ENCODE data around the gene HIPK2. TPM values are rescaled to one million over a fixed set of nuclear protein-coding genes. Genes with fewer than 3 reads are reported as not detected.

Gene HIPK2
- polyA plus RNA-seq, 1 donor: 12.6 TPM

GRCh38 chr7:139655305-139655704, 122.5 kb downstream of the HIPK2 start:
- Histone ChIP-seq H3K4me3 (ENCODE audit: low read length) (no peak overlapping the region), H3K4me1 (ENCODE audit: control insufficient read depth, insufficient read depth, low read length) (no peaks in the 10 kb centered on the region), H3K9me3 (ENCODE audit: control insufficient read depth, low read depth, low read length) (no peaks in the 10 kb centered on the region), H3K36me3 (ENCODE audit: control insufficient read depth, insufficient read depth, low read length) (peaks cover 2% of the 10 kb centered on the region), H3K27me3 (ENCODE audit: control insufficient read depth, insufficient read depth, low read length) (no peaks in the 10 kb centered on the region), H3K27ac (ENCODE audit: low read length) (no peak overlapping the region)
- DNase-seq: no peak
- WGBS (ENCODE audit: insufficient coverage, low lambda C conversion rate): 100% methylated on average over 2 of the region's 8 CpGs

DNA sequence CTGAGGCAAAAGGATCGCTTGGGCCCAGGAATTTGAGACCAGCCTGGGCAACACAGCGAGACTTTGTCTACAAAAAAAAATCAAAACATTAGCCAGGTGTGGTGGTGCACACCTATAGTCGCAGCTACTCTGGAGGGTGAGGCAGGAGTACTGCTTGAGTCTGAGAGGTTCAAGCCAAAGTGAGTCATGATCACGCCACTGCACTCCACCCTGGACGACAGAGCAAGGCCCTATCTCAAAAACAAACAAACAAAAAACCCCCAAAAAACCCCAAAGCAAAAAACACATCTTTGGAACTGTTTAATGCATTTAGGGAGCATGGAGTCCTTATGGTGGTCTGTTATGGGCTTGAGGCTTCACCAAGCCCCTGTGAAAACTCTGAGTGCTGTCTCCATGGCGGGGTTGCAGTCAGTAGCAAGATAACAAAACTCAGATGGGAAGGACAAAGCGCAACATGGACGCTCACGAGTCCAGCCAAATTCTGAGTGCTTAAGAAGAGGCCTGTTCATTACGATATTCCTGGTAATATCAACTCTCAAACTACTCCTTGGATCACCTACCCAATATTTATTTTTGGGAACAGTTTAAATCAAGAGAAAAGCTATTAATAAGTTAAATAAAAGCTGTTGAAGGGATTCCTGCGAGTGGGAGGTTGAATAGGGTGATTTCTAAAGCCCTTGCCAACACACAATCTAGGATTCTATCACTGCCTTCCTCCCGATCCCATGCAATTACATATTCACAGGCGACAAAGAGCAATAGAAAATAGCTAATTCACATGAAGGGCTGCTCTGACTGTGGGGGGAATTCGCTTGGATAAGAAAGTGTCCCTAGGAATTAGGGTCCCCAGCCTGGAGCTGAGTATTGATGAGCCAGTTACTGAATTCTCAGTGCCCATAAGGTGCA, 123.3 kb downstream of the HIPK2 start:
- H3K36me3 ChIP-seq (ENCODE audit: control insufficient read depth, insufficient read depth, low read length): peaks cover 2% of the 10 kb centered on the region
- no peaks in the 10 kb centered on the region for H3K4me1 ChIP-seq (ENCODE audit: control insufficient read depth, insufficient read depth, low read length)
- no peak overlapping the region for H3K4me3 ChIP-seq (ENCODE audit: low read length)
- no peaks in the 10 kb centered on the region for H3K27me3 ChIP-seq (ENCODE audit: control insufficient read depth, insufficient read depth, low read length)
- no peaks in the 10 kb centered on the region for H3K9me3 ChIP-seq (ENCODE audit: control insufficient read depth, low read depth, low read length)
- no peak overlapping the region for H3K27ac ChIP-seq (ENCODE audit: low read length)
- no CpG with 5 or more reads among the region's 14 CpGs for WGBS (ENCODE audit: insufficient coverage, low lambda C conversion rate)
- DNase-seq: no peak

DNA sequence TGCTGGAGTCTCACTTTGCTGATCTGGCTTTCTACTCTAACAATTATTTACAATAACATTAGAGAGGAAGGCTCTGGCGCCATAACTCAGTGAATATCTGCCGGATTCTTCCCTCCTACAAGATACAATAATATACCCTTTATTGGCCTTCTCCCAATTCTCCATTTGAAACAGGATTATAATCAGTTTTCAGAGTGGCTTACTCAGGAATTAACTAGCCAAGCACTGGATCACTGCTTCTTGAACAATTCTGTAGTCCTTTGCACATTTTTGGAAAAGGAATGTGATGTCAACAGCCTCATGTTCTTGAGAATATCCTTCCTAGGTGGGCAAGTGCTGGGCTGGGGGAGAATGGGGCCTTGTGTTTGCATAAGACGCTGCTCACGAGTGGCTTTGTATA, 125.9 kb downstream of the HIPK2 start:
- Histone ChIP-seq H3K4me3 (ENCODE audit: low read length) (no peak overlapping the region), H3K27me3 (ENCODE audit: control insufficient read depth, insufficient read depth, low read length) (no peaks in the 10 kb centered on the region), H3K9me3 (ENCODE audit: control insufficient read depth, low read depth, low read length) (no peaks in the 10 kb centered on the region), H3K27ac (ENCODE audit: low read length) (no peak overlapping the region), H3K4me1 (ENCODE audit: control insufficient read depth, insufficient read depth, low read length) (no peaks in the 10 kb centered on the region), H3K36me3 (ENCODE audit: control insufficient read depth, insufficient read depth, low read length) (peaks cover 2% of the 10 kb centered on the region)
- 80% methylated on average over 2 of the region's 4 CpGs for WGBS (ENCODE audit: insufficient coverage, low lambda C conversion rate)
- DNase-seq: no peak

DNA sequence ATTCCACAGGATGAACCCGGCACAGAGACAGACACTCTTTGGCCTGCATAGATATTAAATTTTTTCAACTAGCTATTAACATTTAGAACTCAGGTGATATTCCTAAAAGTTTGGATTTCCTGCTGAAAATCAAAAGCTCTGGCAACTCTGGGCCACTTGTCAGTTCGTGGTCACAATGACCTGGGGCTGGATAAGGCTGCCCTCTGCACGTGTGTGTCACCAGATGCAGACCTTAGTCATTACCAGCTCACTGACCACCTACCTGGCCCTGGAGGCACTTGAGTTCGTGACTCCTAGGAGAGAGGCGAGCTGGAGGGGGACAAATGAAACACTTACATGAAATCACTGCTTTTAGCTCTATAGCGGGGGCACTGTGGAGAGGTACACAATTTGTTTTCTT, 126.5 kb downstream of the HIPK2 start:
- DNase-seq: no peak
- H3K4me3 ChIP-seq (ENCODE audit: low read length): no peak overlapping the region
- no peaks in the 10 kb centered on the region for H3K9me3 ChIP-seq (ENCODE audit: control insufficient read depth, low read depth, low read length)
- no peaks in the 10 kb centered on the region for H3K4me1 ChIP-seq (ENCODE audit: control insufficient read depth, insufficient read depth, low read length)
- H3K36me3 ChIP-seq (ENCODE audit: control insufficient read depth, insufficient read depth, low read length): peaks cover 2% of the 10 kb centered on the region
- WGBS (ENCODE audit: insufficient coverage, low lambda C conversion rate): 100% methylated on average over 1 of the region's 6 CpGs
- H3K27me3 ChIP-seq (ENCODE audit: control insufficient read depth, insufficient read depth, low read length): no peaks in the 10 kb centered on the region
- H3K27ac ChIP-seq (ENCODE audit: low read length): no peak overlapping the region

GRCh38 chr7:139650429-139651100, 127.2 kb downstream of the HIPK2 start:
- WGBS (ENCODE audit: insufficient coverage, low lambda C conversion rate): 100% methylated on average over 1 of the region's 12 CpGs
- no peaks in the 10 kb centered on the region for H3K4me1 ChIP-seq (ENCODE audit: control insufficient read depth, insufficient read depth, low read length)
- peaks cover 2% of the 10 kb centered on the region for H3K36me3 ChIP-seq (ENCODE audit: control insufficient read depth, insufficient read depth, low read length)
- DNase-seq: no peak
- H3K27me3 ChIP-seq (ENCODE audit: control insufficient read depth, insufficient read depth, low read length): no peaks in the 10 kb centered on the region
- no peaks in the 10 kb centered on the region for H3K9me3 ChIP-seq (ENCODE audit: control insufficient read depth, low read depth, low read length)
- H3K4me3 ChIP-seq (ENCODE audit: low read length): no peak overlapping the region
- no peak overlapping the region for H3K27ac ChIP-seq (ENCODE audit: low read length)

DNA sequence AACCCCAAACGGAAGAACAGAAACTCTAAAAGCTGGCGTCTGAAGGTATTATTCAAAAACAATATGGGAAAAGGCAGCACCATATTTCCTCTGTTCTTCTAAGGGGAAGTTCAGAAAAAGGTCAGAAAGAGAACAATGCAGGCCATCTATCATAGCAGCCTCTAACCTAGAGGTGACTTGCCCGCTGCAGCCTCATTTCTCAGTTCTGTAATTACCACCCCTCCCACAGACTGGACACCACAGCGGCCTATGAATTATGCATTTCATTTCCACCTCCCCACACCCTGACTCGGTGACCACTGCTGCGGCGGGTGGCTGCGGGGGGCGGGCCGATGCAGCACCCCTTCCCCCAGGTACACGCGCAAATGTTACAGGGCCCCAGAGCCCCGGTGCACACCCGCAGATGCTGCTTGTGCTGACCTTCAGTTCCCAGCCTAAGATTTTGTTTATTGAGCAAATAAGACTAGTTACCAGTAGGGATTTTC, 128.8 kb downstream of the HIPK2 start:
- no peaks in the 10 kb centered on the region for H3K27me3 ChIP-seq (ENCODE audit: control insufficient read depth, insufficient read depth, low read length)
- WGBS (ENCODE audit: insufficient coverage, low lambda C conversion rate): 80% methylated on average over 1 of the region's 14 CpGs
- no peak overlapping the region for H3K27ac ChIP-seq (ENCODE audit: low read length)
- peak in 1 of 2 donors; percentile 18 for DNase-seq
- H3K4me3 ChIP-seq (ENCODE audit: low read length): no peak overlapping the region
- no peaks in the 10 kb centered on the region for H3K4me1 ChIP-seq (ENCODE audit: control insufficient read depth, insufficient read depth, low read length)
- H3K9me3 ChIP-seq (ENCODE audit: control insufficient read depth, low read depth, low read length): no peaks in the 10 kb centered on the region
- H3K36me3 ChIP-seq (ENCODE audit: control insufficient read depth, insufficient read depth, low read length): peaks cover 5% of the 10 kb centered on the region

DNA sequence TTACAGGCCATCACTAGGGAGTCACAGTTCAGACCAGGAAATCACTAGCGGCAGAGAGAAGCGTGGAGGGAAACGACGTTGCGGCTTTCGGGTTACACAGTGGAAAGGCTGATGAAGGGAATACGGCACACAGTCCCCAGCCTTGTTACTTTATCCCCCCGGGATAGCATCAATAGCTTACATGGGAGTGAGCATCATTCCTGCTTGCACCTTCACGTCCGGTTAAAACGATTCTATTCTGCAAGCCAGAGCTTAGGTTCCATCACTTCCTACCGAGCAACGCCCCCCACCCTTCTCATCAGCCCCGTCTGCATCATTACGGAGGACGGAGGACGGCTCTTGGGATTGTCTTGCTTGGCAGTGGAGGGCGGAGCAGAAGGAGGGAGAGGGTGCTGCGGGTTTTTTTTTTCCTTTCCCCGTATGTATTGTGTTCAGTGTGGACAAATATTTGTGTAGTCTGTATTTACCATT, 129.4 kb downstream of the HIPK2 start:
- 83% methylated on average over 1 of the region's 20 CpGs for WGBS (ENCODE audit: insufficient coverage, low lambda C conversion rate)
- Histone ChIP-seq H3K27me3 (ENCODE audit: control insufficient read depth, insufficient read depth, low read length) (no peaks in the 10 kb centered on the region), H3K4me1 (ENCODE audit: control insufficient read depth, insufficient read depth, low read length) (no peaks in the 10 kb centered on the region), H3K4me3 (ENCODE audit: low read length) (no peak overlapping the region), H3K36me3 (ENCODE audit: control insufficient read depth, insufficient read depth, low read length) (peaks cover 5% of the 10 kb centered on the region), H3K9me3 (ENCODE audit: control insufficient read depth, low read depth, low read length) (no peaks in the 10 kb centered on the region), H3K27ac (ENCODE audit: low read length) (no peak overlapping the region)
- DNase-seq: no peak

DNA sequence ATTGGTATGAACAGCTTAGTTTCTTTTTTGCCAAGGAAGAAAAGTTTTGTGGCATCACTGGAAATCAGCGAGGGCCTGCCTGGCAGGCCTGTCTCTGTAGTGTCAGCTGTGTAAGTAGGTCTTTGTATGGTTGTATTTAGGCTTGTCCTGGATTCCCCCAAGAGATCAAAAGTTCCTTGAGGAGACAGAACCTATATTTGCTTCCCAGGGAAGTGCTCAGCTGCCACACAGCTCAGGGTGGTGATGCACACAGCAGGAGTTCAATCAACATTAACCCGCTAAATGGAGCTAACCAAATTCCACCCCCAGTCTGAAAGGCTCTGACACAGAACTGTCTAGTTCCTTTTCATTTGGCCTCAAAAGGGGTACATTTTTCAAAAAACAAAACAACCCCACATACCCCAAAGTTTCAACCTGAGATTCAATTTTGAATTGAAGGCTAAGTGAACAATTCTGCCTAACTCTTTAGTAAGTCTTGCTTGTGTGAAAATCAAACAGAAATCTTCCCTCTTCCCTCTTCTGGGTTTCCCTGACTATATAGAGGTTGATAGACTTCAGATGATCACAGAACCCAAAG, 129.9 kb downstream of the HIPK2 start:
- peaks cover 5% of the 10 kb centered on the region for H3K36me3 ChIP-seq (ENCODE audit: control insufficient read depth, insufficient read depth, low read length)
- H3K4me1 ChIP-seq (ENCODE audit: control insufficient read depth, insufficient read depth, low read length): no peaks in the 10 kb centered on the region
- no peak overlapping the region for H3K4me3 ChIP-seq (ENCODE audit: low read length)
- no peak overlapping the region for H3K27ac ChIP-seq (ENCODE audit: low read length)
- WGBS (ENCODE audit: insufficient coverage, low lambda C conversion rate): no CpG with 5 or more reads among the region's 2 CpGs
- no peak for DNase-seq
- no peaks in the 10 kb centered on the region for H3K27me3 ChIP-seq (ENCODE audit: control insufficient read depth, insufficient read depth, low read length)
- no peaks in the 10 kb centered on the region for H3K9me3 ChIP-seq (ENCODE audit: control insufficient read depth, low read depth, low read length)

DNA sequence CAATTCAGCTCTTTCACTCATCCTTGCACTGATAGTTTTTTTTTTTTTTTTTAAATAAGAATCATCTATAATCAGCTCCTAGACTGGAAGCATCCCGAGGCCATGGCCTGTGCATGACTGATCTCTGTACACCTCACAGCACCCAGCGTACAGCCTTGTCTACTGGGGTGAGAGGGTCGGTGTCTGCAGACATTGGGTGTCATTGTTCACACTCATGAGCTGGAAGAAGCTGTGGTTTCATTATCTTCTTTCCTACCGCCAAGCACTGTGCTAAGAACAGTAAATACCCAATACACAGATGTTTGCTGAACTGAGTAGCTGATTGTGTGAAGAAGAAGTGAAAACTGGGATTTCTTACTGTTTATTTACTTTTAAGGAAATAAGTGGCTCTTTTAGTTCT, 130.7 kb downstream of the HIPK2 start:
- Histone ChIP-seq H3K9me3 (ENCODE audit: control insufficient read depth, low read depth, low read length) (no peaks in the 10 kb centered on the region), H3K27me3 (ENCODE audit: control insufficient read depth, insufficient read depth, low read length) (no peaks in the 10 kb centered on the region), H3K27ac (ENCODE audit: low read length) (no peak overlapping the region)

DNA sequence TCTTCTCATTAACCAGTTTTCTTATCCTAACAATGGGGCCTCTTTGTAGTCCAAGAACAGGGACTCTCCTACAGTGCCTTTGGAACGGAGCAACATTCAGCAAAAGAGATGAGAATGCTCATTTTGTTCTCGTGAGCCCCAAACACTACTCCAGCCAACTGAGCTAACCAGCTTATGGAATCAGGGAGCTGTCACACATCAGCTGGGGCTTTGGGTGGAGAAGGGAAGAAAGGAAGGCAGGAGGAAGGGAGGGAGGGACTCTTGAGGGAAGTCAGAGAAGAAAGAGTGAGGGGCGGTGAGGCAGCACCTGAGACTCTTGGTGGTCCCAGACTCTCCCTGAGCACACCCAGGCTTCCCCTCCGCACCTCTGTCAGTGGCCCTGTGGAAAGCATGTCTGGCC, 131.2 kb downstream of the HIPK2 start:
- no peak overlapping the region for H3K27ac ChIP-seq (ENCODE audit: low read length)
- H3K36me3 ChIP-seq (ENCODE audit: control insufficient read depth, insufficient read depth, low read length): peaks cover 5% of the 10 kb centered on the region
- H3K4me1 ChIP-seq (ENCODE audit: control insufficient read depth, insufficient read depth, low read length): peaks cover under 1% of the 10 kb centered on the region
- no peak overlapping the region for H3K4me3 ChIP-seq (ENCODE audit: low read length)
- DNase-seq: no peak
- no CpG with 5 or more reads among the region's 4 CpGs for WGBS (ENCODE audit: insufficient coverage, low lambda C conversion rate)
- H3K9me3 ChIP-seq (ENCODE audit: control insufficient read depth, low read depth, low read length): no peaks in the 10 kb centered on the region
- H3K27me3 ChIP-seq (ENCODE audit: control insufficient read depth, insufficient read depth, low read length): no peaks in the 10 kb centered on the region

More for the DNA sequence above, 130.7 kb downstream of the HIPK2 start:
- H3K4me1 ChIP-seq (ENCODE audit: control insufficient read depth, insufficient read depth, low read length): no peaks in the 10 kb centered on the region
- H3K36me3 ChIP-seq (ENCODE audit: control insufficient read depth, insufficient read depth, low read length): peaks cover 5% of the 10 kb centered on the region
- WGBS (ENCODE audit: insufficient coverage, low lambda C conversion rate): no CpG with 5 or more reads among the region's 4 CpGs
- no peak for DNase-seq
- H3K4me3 ChIP-seq (ENCODE audit: low read length): no peak overlapping the region

Measured in large intestine (tissue), 3 donors.